Measurements from ENCODE around the gene MED27.

- no peak for TF ChIP-seq CTCF (conservative IDR thresholded peaks at IDR 0.05 in 1 of 2, IDR thresholded peaks at IDR 0.05 in 1 of 2; ENCODE audit: low read depth in 1 of 2, low read length in 2 of 2)
- no peak for TF ChIP-seq EZH2 (IDR thresholded peaks at IDR 0.05; ENCODE audit: low read length, missing control alignments)
Measured at GRCh38 chr9:131879181-131879910, 200.3 kb downstream of the MED27 start.
